ENCODE data around the gene SZT2.
"Not testable (repeated sequence)": the region's sequence is repeated elsewhere in the genome, so short reads cannot be mapped to it uniquely, and the experiment has no call there.

SZT2 gene

DNA sequence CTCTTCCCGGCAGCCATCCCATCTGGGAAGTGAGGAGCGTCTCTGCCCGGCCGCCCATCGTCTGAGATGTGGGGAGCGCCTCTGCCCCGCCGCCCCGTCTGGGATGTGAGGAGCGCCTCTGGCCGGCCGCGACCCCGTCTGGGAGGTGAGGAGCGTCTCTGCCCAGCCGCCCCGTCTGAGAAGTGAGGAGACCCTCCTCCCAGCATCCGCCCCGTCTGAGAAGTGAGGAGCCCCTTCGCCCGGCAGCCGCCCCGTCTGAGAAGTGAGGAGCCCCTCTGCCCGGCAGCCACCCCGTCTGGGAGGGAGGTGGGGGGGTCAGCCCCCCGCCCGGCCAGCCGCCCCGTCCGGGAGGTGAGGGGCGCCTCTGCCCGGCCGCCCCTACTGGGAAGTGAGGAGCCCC lies 112.1 kb downstream of the SZT2 start:
- DNase-seq = not testable (repeated sequence)

DNA sequence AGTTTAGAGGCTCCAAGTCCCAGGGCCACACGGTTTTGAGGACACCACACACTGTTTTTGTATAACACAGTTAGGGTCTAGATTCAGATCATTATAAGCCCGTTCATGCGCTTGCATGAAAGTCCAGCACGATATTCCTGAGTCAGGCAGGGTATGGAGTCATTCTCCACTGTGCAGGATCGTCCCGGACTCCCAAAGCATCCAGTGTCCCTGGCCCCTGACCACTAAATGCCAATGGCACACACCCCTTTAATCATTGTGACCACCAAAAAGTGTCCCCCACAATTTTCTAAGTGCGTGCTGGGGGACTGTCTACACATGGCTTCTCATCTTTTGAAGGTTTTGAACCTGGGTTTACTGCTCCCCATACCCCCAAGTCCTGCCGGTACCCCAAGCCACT lies 113.8 kb downstream of the SZT2 start:
- no peak for DNase-seq
